HepG2 (cell line): ENCODE results near the gene CD19. TPM values are rescaled to one million over a fixed set of nuclear protein-coding genes. Genes with fewer than 3 reads are reported as not detected.

ENCODE experiments used
- ATAC-seq: fragments of 200-7000 bp; cut with Tn5 transposase; 3 replicates; pipeline ENCODE4 v1.9.1; 2020; ENCODE audit warnings: mild to moderate bottlenecking, moderate library complexity
- BruUV-seq: library from RNA; stranded (reverse); fragments of 400-500 nt; replicated peaks from 2 replicates; lab custom pipeline; 2021; lab: Mats Ljungman, UMichigan
- CTCF ChIA-PET: fragments of 300-600 bp; formaldehyde crosslinking; extraction: SDS; loops from one replicate; lab custom pipeline; 2021; ENCODE audit warnings: low total read pairs, inconsistent platforms, low intra/inter-chr PET ratio; lab: Yijun Ruan, JAX
- POLR2A ChIA-PET: fragments of 350-600 bp; sonication (Branson Sonifier 250); formaldehyde crosslinking; loops from one replicate; lab custom pipeline; 2020; ENCODE audit warnings: antibody characterized with exemption, inconsistent platforms; lab: Yijun Ruan, JAX
- DNase-seq: peaks from one replicate; pipeline ENCODE4 v3.0.0-alpha.2; 2015; ENCODE audit warnings: low spot score
- FAIRE-seq: peaks from 3 replicates; lab custom pipeline; 2011; peaks lifted over from hg19 to GRCh38; lab: Jason Lieb, UNC
- H2AFZ ChIP-seq: one replicate; pipeline ENCODE4 v1.6.1; 2011; ENCODE audit warnings: low read length, inconsistent platforms
- H3K27ac ChIP-seq: fragments of 300-600 bp; 3 replicates; pipeline ENCODE4 v1.8.0; 2011; ENCODE audit warnings: mixed run types, mild to moderate bottlenecking, mixed read lengths, low read length, inconsistent platforms; ENCODE audit not compliant: insufficient read depth; ENCODE audit errors: extremely low read length
- H3K27me3 ChIP-seq, 2 experiments: fragments of 200-600 bp in 1 of 2; 2 replicates in 1 of 2; 3 replicates in 1 of 2; pipeline versions ENCODE4 v1.6.0 to v1.8.0; 2011; ENCODE audit warnings: low read length in 2 of 2, mild to moderate bottlenecking in 2 of 2, moderate library complexity in 2 of 2, inconsistent platforms in 1 of 2; ENCODE audit not compliant: insufficient read depth in 2 of 2, control insufficient read depth in 1 of 2
- H3K36me3 ChIP-seq, 2 experiments: fragments of 200-600 bp in 1 of 2; replicated peaks in 1 of 2; 2 replicates in 1 of 2; 3 replicates in 1 of 2; pipeline versions ENCODE4 v1.5.1 to v1.8.0; 2011; ENCODE audit warnings: low read length in 2 of 2, inconsistent platforms in 1 of 2; ENCODE audit not compliant: insufficient read depth in 2 of 2, control insufficient read depth in 1 of 2
- H3K4me1 ChIP-seq: 2 replicates; pipeline ENCODE4 v1.5.1; 2012; ENCODE audit warnings: low read length, inconsistent platforms; ENCODE audit not compliant: insufficient read depth
- H3K4me2 ChIP-seq: 2 replicates; pipeline ENCODE4 v1.6.0; 2011; ENCODE audit warnings: low read depth, low read length, inconsistent platforms
- H3K4me3 ChIP-seq, 3 experiments: fragments of 200-600 bp in 1 of 3; sonication (generic), shearing (Covaris generic) in 1 of 3; replicated peaks in 1 of 3; 2 replicates each; pipeline ENCODE4 v1.5.1; 2011 to 2016; ENCODE audit warnings: low read length in 3 of 3, inconsistent platforms in 2 of 3, low read depth in 2 of 3, mild to moderate bottlenecking in 2 of 3, control low read depth in 1 of 3, mixed read lengths in 1 of 3; ENCODE audit not compliant: insufficient read depth in 1 of 3
- H3K79me2 ChIP-seq: one replicate; pipeline ENCODE4 v1.6.1; 2011; ENCODE audit warnings: low read length, inconsistent platforms; ENCODE audit not compliant: insufficient read depth
- H3K9ac ChIP-seq: 2 replicates; pipeline ENCODE4 v1.6.0; 2011; ENCODE audit warnings: mild to moderate bottlenecking, low read depth, low read length, inconsistent platforms; ENCODE audit not compliant: insufficient read depth
- H3K9me3 ChIP-seq: 2 replicates; pipeline ENCODE4 v1.5.1; 2012; ENCODE audit warnings: mild to moderate bottlenecking, low read length
- H4K20me1 ChIP-seq: 2 replicates; pipeline ENCODE4 v1.6.0; 2011; ENCODE audit warnings: inconsistent platforms, mild to moderate bottlenecking, low read length, moderate library complexity; ENCODE audit not compliant: insufficient read depth
- CBX2 ChIP-seq, 2 experiments: fragments of 200-600 bp in 1 of 2; sonication (generic); formaldehyde crosslinking in 1 of 2; IDR thresholded peaks; 2 replicates each; pipeline versions ENCODE4 v1.7.0 to v1.8.1; 2018 to 2022; ENCODE audit warnings: low read depth in 2 of 2, low read length in 1 of 2, mild to moderate bottlenecking in 1 of 2, missing genetic modification reagents in 1 of 2
- ETS1 ChIP-seq: sonication (generic); formaldehyde crosslinking; IDR thresholded peaks from 2 replicates; pipeline ENCODE4 v1.4.0; 2020; ENCODE audit warnings: missing genetic modification reagents
- HDAC2 ChIP-seq: sonication (generic); formaldehyde crosslinking; IDR thresholded peaks from 2 replicates; pipeline ENCODE4 v1.4.0; 2020; ENCODE audit warnings: missing genetic modification reagents
- IRF9 ChIP-seq: sonication (generic); formaldehyde crosslinking; IDR thresholded peaks from 2 replicates; pipeline ENCODE4 v1.8.0; 2022; ENCODE audit warnings: missing genetic modification reagents, mild to moderate bottlenecking, borderline replicate concordance
- KAT2B ChIP-seq: fragments of 150-350 bp; IDR thresholded peaks from 2 replicates; pipeline ENCODE4 v1.6.1; 2014; ENCODE audit warnings: low read depth, low read length, borderline replicate concordance
- MED13 ChIP-seq: sonication (generic); formaldehyde crosslinking; IDR thresholded peaks from 2 replicates; pipeline ENCODE4 v1.5.0; 2020; ENCODE audit warnings: missing genetic modification reagents
- MXI1 ChIP-seq: IDR thresholded peaks from 3 replicates; pipeline ENCODE4 v1.6.1; 2012; ENCODE audit warnings: low read depth, low read length, inconsistent platforms, borderline replicate concordance
- NFE2L1 ChIP-seq: sonication (generic); formaldehyde crosslinking; IDR thresholded peaks from 2 replicates; pipeline ENCODE4 v1.4.0; 2020; ENCODE audit warnings: missing genetic modification reagents, mild to moderate bottlenecking, borderline replicate concordance
- ZBTB10 ChIP-seq: sonication (generic); formaldehyde crosslinking; IDR thresholded peaks from 2 replicates; pipeline ENCODE4 v1.4.0; 2020; ENCODE audit warnings: missing genetic modification reagents, borderline replicate concordance
- ZNF329 ChIP-seq: sonication (generic); formaldehyde crosslinking; IDR thresholded peaks from 2 replicates; pipeline ENCODE4 v1.9.0; 2021; ENCODE audit warnings: low read depth, mild to moderate bottlenecking, missing genetic modification reagents
- ZNF546 ChIP-seq: sonication (generic); formaldehyde crosslinking; conservative IDR thresholded peaks from 2 replicates; pipeline ENCODE4 v1.8.1; 2023; ENCODE audit warnings: mild to moderate bottlenecking, missing genetic modification reagents
- ZNF572 ChIP-seq: sonication (generic); formaldehyde crosslinking; IDR thresholded peaks from 2 replicates; pipeline ENCODE4 v1.5.1; 2020; ENCODE audit warnings: mild to moderate bottlenecking, missing genetic modification reagents
- ZNF850 ChIP-seq: sonication (generic); formaldehyde crosslinking; conservative IDR thresholded peaks from 2 replicates; pipeline ENCODE4 v1.9.0; 2021; ENCODE audit warnings: mild to moderate bottlenecking, missing genetic modification reagents
- ZSCAN21 ChIP-seq: sonication (generic); formaldehyde crosslinking; IDR thresholded peaks from 2 replicates; pipeline ENCODE4 v1.8.0; 2022; ENCODE audit warnings: mild to moderate bottlenecking, missing genetic modification reagents, moderate library complexity, borderline replicate concordance
- WGBS: methylation state at CpG from one replicate; pipeline ENCODE4 v1.1.6; 2017; ENCODE audit warnings: low lambda C conversion rate; 5-methylcytosine and 5-hydroxymethylcytosine counted together
- in situ Hi-C: cut with HindIII; loops from 2 replicates; pipeline ENCODE4 v1.10.0; 2017; ENCODE audit warnings: low pct_unique_long_range_greater_than_20kb; ENCODE audit not compliant: extremely low pct_ligation_motif_present
- intact Hi-C: fragments of 100-400 bp; cut with micrococcal nuclease; formaldehyde crosslinking; loops from one replicate; pipeline ENCODE4 v1.10.0; 2022; ENCODE audit not compliant: unreplicated experiment
- polyA plus RNA-seq, 8 experiments: library from polyadenylated mRNA; depleted of rRNA in 3 of 8; stranded (reverse) in 7 of 8; unstranded in 1 of 8; fragments of >200 nt; fragmentation: Illumina TruSeq in 4 of 8; extraction: Trizol in 4 of 8; gene quantifications; 2 replicates each; pipeline versions ENCODE4 v1.2.1 to v1.2.3, GENCODE V29; 2011 to 2016; ENCODE audit warnings: low read depth in 4 of 8, missing spikeins in 1 of 8, mixed read lengths in 1 of 8; ENCODE audit not compliant: insufficient read depth in 1 of 8
- total RNA-seq, 5 experiments: library from RNA; depleted of rRNA; stranded (reverse); fragments of >200 nt; fragmentation: Illumina TruSeq; extraction: Trizol; gene quantifications; 2 replicates each; pipeline ENCODE4 v1.2.3, GENCODE V29; 2016; ENCODE audit warnings: low read depth in 1 of 5

CD19 gene
- total and polyA plus RNA-seq, 2 of the 13 experiments (the other 11 are each of a cell fraction or from before 2014, with no cell fraction given), result 0.55 to 1.1 TPM

GRCh38 chr16:28936784-28937155, 5.0 kb downstream of the CD19 start:
- H3K9ac ChIP-seq, result no peak overlapping the region
- H3K4me1 ChIP-seq, result peaks cover 57% of the 10 kb centered on the region
- CTCF ChIA-PET, result interaction anchor here (1.7 kb wide), 1 partner anchor 9 kb away, joined by 7 read pairs; no protein-coding TSS in a partner anchor
- H2AFZ ChIP-seq, result no peak overlapping the region
- whole genome bisulfite sequencing, result 62% methylated on average over 26 of the region's 26 CpGs
- POLR2A ChIA-PET, result interaction anchor here (0.9 to 4.9 kb wide), 17 partner anchors 8 to 742 kb away, joined by 3 to 60 read pairs (median 6); partner anchors contain the start of genes ATXN2L, NFATC2IP, QPRT and RABEP2
- H3K27ac ChIP-seq, result no peak overlapping the region
- intact Hi-C loops, result loop anchor here (2.0 to 5.0 kb wide), 2 partner anchors 14 to 114 kb away; partner anchors contain the start of gene ATXN2L
- no peaks in the 10 kb centered on the region for H3K27me3 ChIP-seq
- peak overlapping the region in 1 of 3 experiments; percentile 69; a peak in 1 of 6 replicates for H3K4me3 ChIP-seq
- FAIRE-seq (no peak), DNase-seq (no peak), ATAC-seq (no peak; the same call in 1 of the 3 replicates)
- H3K36me3 ChIP-seq, result no peaks in the 10 kb centered on the region
- H3K9me3 ChIP-seq, result no peaks in the 10 kb centered on the region
- no TSS peak for BruUV-seq
- no peaks in the 10 kb centered on the region for H4K20me1 ChIP-seq
- no peaks in the 10 kb centered on the region for H3K79me2 ChIP-seq
- in situ Hi-C loops, result loop anchor here (5.0 kb wide), 1 partner anchor 69 kb away; no protein-coding TSS in a partner anchor
- peak overlapping the region; percentile 59 for H3K4me2 ChIP-seq
- no peak; the same call in 1 of the 2 replicates for TF ChIP-seq HDAC2 (CRISPR knock-in tag)
- 0 out of 2 replicates have a peak, but pooled peaks have one; percentile 24 for TF ChIP-seq ZNF572 (CRISPR knock-in tag)
- no peak for TF ChIP-seq NFE2L1 (CRISPR knock-in tag)
- no peak for TF ChIP-seq CBX2 (IDR thresholded peaks at IDR 0.05; ENCODE audit: low read depth, low read length)
- TF ChIP-seq CBX2 (CRISPR knock-in tag; IDR thresholded peaks at IDR 0.05; ENCODE audit: low read depth), result no peak
- TF ChIP-seq ZNF850 (CRISPR knock-in tag), result no peak
- no peak for TF ChIP-seq ZNF546 (CRISPR knock-in tag)
- TF ChIP-seq MXI1, result no peak
- TF ChIP-seq ZNF329 (CRISPR knock-in tag), result no peak
- no peak for TF ChIP-seq KAT2B
- no peak for TF ChIP-seq ETS1 (CRISPR knock-in tag)
- TF ChIP-seq IRF9, result no peak; the same call in 1 of the 2 replicates
- TF ChIP-seq ZBTB10 (CRISPR knock-in tag), result no peak
- TF ChIP-seq ZSCAN21, result no peak
- no peak for TF ChIP-seq MED13 (CRISPR knock-in tag)
